GM21825 (cell line): ENCODE results near the gene XRN2.

Source experiments
- ATAC-seq: cut with Tn5 transposase; IDR thresholded peaks from one replicate; pipeline ENCODE4 v1.9.1; 2021; ENCODE audit warnings: mild to moderate bottlenecking, moderate library complexity; ENCODE audit not compliant: unreplicated experiment

The XRN2 gene

DNA sequence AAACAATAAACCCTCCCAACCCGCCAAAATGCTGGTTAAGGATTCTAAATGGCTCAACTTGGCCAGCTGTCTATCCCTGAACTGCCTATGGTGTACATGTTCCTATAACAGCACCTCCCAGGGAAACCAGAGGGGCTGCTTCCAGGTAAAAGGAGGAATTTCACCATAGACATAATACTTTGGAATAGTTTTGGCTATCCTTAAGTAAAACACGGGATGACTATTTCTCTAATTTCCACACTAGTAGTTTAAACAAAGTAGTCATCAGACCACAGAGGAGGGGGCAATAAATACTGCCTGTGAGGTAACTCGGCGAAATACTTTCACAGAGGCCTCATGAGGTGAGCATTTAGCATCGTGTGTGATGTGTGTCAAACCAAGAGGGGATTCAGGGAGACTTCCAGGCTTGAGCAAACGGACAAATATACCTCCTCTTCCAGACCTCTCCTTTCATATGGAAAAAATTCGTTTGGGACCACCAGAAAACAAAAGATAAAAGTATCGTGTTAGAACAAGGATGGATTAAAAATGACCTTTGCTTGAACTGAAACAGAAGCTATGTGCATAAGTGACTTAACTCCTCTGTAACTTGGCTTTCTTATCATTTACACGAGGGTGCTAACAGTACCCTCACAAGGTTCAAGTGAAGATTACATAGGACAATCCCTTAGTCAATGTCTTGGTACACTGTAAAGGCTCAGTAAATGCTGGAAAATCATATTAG is 1.0 kb upstream of the XRN2 start:
- no peak for ATAC-seq

DNA sequence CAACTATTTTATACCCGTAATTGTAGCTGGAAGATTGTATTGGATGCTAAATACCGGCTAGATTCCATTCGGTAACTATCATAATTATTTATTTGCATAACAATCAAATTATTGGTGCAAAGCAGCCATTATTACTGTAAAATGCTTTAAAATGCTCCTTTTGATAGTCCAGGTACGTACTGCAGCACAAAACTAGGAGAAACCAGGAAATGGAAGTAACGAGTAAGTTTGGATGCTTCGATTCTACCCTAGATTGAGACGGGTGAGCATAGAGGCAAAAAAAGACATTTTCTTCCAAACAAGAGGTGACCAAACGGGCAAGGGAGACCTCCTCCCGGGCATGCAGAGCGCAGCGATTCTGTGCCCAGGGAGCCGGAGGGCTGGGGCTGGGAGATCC is 469 bp upstream of the XRN2 start:
- ATAC-seq, result no peak

DNA sequence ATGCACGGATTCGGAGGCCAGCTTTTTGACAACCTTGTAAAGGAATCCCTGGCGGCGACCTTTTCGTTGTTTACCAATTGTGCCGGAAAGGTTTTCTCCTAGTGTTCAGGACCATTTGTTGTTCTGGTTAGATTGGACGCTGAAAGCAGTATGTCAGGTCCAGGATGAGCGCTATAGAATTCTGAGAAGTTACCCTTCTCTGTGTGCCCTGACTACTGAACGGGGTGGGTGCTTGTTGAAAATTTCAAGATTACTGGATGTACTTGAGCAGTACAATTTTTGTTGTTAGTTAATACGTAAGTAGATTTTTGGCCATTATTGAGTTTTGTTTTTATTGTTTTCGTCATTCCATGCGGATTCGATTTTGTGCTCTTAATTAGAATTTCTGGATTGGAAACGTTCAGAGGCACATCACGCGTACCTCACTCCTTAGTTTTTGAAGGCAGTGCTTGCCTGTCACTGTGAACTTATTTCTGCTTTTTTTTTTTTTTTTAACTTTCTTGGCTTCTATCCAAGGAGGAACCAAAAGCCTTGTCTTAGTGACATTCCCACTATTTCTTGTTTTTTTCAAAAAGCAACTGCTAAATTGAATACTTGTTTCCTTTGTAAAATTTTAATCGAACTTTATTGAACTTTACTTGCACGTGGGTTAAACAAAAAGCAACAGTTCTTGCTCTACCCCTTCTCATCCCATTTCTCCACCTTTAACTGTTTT is 898 bp downstream of the XRN2 start:
- ATAC-seq, result peak; percentile 8

DNA sequence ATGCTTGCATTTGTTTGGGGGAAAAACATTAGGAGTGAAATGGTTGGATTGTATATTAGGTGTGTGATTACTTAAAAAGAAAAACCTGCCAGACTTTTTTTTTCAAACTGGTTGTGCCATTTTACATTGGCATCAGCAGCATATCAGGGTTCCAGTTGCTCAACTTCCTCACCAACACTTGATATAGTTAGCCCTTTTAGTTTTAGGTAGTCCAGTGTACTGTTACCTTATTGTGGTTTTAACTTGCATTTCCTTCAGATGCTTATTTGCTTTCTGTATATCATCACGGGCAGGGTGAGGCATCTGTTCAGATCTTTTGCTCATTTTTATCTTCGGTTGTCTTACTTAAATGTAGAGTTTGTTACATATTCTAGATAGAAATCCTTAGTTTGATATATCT is 5.2 kb downstream of the XRN2 start:
- ATAC-seq, result no peak

DNA sequence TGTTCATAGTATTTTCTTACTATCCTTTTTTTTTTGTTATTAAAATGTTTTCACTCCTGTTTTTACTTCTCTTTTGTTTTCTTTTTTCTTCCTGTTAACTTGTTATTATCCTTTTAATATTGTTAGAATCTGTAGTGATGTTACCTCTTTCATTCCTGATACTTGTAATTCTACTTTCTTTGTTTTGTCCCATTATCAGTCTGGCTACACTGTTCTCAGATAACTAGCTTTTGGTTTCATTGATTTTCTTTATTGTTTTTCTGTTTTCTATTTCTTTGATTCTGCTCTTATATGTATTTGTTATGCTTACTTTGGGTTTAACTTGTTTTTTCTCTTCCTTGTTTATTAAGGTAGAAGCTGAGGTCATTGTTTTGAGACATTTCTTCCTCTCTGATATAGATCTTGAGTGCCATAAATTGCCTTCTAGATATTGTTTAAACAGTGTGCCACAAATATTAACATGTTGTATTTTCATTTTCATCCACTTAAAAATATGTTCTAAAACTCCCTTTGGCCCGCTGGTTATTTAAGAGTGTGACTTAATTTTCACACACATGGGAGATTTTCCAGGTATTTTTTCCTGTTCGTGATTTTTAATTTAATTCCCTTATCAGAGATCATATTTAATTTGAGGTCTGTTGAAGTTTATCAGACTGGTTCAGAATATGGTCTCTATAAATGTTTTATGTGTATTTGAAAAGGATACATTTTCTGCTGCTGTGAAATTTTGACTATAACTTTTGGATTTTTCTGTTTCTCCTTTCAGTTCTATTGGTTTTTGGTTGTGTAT is 6.7 kb downstream of the XRN2 start:
- no peak for ATAC-seq

DNA sequence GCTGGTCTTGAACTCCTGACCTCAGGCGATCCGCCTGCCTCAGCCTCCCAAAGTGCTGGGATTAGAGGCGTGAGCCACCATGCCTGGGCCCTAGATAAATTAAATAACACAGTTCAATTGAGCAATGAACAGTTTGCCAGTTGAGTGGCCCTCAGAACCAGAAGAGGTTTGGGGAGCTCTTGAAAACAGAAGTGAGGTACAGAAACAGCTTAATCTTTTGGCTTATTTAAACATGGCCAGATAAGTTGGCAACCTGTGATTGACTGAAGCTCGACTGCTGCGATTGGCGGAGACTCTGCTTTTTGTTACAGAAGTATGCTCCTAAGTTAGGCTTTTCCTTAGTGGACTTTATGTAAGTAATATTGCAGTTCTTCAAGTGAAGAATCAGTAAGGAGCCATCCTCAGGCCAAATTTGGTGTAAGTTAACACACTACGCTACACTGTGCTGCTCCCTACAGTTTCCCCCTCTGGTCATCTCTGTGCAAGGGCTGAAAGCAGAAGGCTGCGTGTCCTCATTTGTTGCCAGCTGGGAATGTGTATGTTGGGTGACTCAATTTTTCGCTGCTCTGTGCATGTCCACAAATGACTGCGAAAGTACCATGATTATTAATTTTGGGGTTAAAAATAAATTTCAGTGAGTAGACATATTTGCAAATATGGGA is 9.8 kb downstream of the XRN2 start:
- ATAC-seq, result no peak

DNA sequence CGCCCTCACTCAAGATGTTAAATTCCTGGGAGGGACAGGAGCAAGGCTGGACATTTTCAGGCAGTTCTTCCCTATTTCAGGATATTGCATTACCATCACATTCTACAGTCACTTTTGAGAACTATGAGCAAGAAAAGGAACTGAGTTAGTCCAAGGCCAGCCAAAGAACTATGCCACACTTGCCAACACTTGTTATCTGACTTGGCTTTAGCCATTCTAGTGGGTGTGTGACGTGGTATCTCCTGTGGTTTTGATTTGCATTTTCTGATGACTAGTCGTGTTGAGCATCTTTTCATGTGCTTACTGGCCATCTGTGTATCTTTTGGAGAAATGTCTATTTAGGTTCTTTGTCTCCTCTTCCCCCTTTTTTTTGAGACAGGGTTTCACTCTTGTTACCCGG is 12.0 kb downstream of the XRN2 start:
- ATAC-seq, result peak; percentile 55

- ATAC-seq, result no peak
Observed at GRCh38 chr20:21322083-21322710, 19.1 kb downstream of the XRN2 start.

GRCh38 chr20:21322921-21323331 is 19.8 kb downstream of the XRN2 start:
- no peak for ATAC-seq

GRCh38 chr20:21323640-21324039 is 20.5 kb downstream of the XRN2 start:
- ATAC-seq, result no peak

GRCh38 chr20:21324126-21324525 is 21.0 kb downstream of the XRN2 start:
- no peak for ATAC-seq

GRCh38 chr20:21325296-21325695 is 22.2 kb downstream of the XRN2 start:
- ATAC-seq, result no peak

- ATAC-seq, result no peak
Observed at GRCh38 chr20:21326700-21327099, 23.6 kb downstream of the XRN2 start.

GRCh38 chr20:21336455-21337151 is 33.5 kb downstream of the XRN2 start:
- ATAC-seq, result no peak

DNA sequence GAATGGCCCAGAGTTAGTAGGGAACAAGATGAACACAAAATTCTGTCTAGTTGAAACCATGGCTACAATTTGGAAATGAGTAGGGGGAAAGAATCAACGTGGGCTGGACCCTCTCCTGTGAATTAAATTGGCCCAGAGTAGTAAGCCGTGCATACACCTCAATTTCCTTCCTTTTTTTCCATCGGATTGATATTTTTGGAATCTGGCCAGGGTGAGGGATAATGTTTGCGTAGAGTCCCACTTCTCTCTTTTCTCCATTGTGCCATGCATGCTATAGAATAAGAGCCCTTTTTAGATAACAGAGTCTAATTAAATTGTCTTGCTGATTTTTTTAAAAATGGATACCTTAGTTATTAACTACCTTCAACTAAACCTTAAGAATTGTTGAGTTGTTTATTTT is 35.2 kb downstream of the XRN2 start:
- no peak for ATAC-seq

DNA sequence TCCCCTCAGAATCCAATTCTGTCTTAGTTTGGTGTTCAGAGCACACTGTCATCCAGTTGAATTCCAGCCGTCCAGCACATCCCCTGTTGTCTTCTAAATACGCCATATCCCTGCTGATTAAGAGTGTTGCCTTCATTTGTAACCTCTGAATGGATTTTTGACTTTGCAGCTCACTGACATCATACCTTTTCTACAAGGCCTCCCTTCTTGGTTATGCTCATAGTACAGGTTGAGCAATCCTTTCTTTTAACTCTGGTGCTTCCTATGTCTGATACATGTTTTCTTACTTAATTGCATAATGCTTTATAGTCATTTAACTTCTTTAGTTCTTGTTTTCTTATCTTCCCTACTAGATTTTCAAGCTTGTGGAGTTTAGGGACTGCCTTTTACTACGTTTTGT is 36.4 kb downstream of the XRN2 start:
- no peak for ATAC-seq

DNA sequence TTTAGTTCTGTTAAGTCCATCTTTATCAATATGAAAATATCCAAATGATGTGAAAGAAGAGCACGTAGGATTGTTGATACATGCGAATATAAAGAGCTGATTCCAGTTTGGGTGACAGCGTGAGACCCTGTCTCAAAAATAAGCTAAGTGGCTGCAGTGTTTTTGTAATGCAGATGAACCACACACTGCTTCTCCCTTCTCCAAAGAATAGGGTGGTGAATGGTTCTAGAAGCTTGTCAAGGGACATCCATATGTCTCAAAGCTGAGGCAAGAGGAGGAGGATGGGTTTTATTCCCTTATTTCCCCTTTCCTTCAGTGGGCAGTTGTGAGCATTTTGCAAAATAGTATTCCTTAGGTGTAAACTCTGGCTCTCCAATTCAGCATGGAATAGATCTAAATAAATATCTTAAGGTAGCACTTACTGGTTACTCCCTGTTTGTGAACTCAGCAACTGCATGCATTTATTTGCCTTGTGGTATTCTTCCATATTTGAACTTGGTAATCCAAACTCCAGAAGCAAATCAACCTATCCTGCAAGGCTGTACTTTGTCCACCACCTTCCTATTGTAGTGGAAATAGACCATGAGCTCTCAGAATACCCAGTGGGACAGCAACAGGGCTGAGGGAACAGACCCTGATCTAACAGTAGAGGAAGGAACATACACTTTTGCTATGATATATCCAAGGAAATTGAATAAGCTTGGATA is 38.0 kb downstream of the XRN2 start:
- no peak for ATAC-seq

- ATAC-seq, result no peak
Observed at GRCh38 chr20:21342656-21343345, 39.7 kb downstream of the XRN2 start.
